Stomach (tissue), 4 donors: Measurements from ENCODE around the gene VNN1.

Experiments used
- EP300 ChIP-seq: sonication (generic); formaldehyde crosslinking; IDR thresholded peaks from one replicate; pipeline ENCODE4 v1.6.1; 2017; ENCODE audit warnings: antibody characterized with exemption
- POLR2A ChIP-seq, 4 donors: fragments of 450-650 bp; IDR thresholded peaks; one replicate each; pipeline ENCODE4 v1.6.1; 2016; ENCODE audit warnings: antibody characterized with exemption in 4 of 4, control low read depth in 2 of 4, mild to moderate bottlenecking in 1 of 4, moderate library complexity in 1 of 4
- POLR2AphosphoS5 ChIP-seq, 3 donors: sonication (generic); formaldehyde crosslinking; IDR thresholded peaks; one replicate each; pipeline ENCODE4 v1.6.1; 2016; ENCODE audit warnings: antibody characterized with exemption in 3 of 3
- TF ChIP-seq, protein P1 (sequence below), 7 experiments: fragments of 450-650 bp in 4 of 7; fragments of 200-600 bp in 3 of 7; sonication (generic) in 3 of 7; IDR thresholded peaks; one replicate each; pipeline ENCODE4 v1.5.1; 2016 to 2019; ENCODE audit warnings: antibody characterized with exemption in 7 of 7, control low read depth in 2 of 7, mild to moderate bottlenecking in 1 of 7

DNA sequence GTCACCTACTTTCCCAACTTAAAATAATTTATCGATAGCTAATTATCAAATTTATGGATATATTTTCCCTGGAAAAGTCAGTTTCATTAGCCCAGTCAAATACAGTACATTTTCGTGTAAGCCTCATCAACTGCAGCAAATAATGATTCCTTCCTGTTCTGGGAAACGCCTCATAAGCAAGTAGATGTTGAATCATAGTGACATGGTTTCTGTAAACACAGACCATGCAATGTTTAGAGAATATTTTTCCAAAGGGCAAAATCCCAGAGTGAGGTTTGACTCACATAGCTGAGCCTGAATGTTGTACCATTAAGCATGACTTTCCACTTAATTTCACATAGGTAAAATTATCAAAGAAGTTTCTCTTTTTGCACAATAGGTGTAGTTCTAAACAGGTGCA lies 16.7 kb upstream of the VNN1 start:
- TF ChIP-seq, protein P1, sequence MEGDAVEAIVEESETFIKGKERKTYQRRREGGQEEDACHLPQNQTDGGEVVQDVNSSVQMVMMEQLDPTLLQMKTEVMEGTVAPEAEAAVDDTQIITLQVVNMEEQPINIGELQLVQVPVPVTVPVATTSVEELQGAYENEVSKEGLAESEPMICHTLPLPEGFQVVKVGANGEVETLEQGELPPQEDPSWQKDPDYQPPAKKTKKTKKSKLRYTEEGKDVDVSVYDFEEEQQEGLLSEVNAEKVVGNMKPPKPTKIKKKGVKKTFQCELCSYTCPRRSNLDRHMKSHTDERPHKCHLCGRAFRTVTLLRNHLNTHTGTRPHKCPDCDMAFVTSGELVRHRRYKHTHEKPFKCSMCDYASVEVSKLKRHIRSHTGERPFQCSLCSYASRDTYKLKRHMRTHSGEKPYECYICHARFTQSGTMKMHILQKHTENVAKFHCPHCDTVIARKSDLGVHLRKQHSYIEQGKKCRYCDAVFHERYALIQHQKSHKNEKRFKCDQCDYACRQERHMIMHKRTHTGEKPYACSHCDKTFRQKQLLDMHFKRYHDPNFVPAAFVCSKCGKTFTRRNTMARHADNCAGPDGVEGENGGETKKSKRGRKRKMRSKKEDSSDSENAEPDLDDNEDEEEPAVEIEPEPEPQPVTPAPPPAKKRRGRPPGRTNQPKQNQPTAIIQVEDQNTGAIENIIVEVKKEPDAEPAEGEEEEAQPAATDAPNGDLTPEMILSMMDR (IDR thresholded peaks at IDR 0.05) = no peak
- no peak for TF ChIP-seq EP300
- TF ChIP-seq POLR2AphosphoS5 (IDR thresholded peaks at IDR 0.05) = peak; percentile 12 to 91 (median 66)
- TF ChIP-seq POLR2A (IDR thresholded peaks at IDR 0.05) = no peak
